GM18505 (cell line): Measurements from ENCODE around the gene PLD6.

ENCODE experiments used
- ATAC-seq: cut with Tn5 transposase; IDR thresholded peaks from one replicate; pipeline ENCODE4 v1.9.1; 2021; ENCODE audit not compliant: unreplicated experiment
- POLR2A ChIP-seq: IDR thresholded peaks from 4 replicates; pipeline ENCODE4 v1.6.1; 2011; ENCODE audit warnings: borderline replicate concordance; ENCODE audit not compliant: insufficient read depth, insufficient read length; ENCODE audit errors: extremely low read depth

PLD6 gene

GRCh38 chr17:17235212-17236174 lies 29.4 kb upstream of the PLD6 start:
- no peak for ATAC-seq
- TF ChIP-seq POLR2A, result no peak

DNA sequence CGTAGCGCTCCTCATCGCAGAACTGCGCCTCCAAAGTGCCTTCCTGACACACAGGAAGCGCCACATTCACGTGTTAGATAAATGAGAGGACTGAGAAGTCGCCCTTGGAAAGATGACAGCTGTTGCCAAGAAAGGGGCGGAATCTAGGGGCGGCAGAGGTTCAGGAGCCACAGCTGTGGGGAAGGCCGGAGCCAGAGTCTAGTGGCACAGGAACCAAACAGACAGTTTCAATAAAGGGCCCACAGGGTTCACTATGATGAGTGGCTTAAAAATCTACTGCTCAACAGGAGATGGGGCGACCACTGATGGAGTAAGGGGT lies 26.1 kb upstream of the PLD6 start:
- ATAC-seq, result no peak
- no peak for TF ChIP-seq POLR2A

GRCh38 chr17:17231621-17232302 lies 25.6 kb upstream of the PLD6 start:
- TF ChIP-seq POLR2A, result no peak
- ATAC-seq, result no peak

DNA sequence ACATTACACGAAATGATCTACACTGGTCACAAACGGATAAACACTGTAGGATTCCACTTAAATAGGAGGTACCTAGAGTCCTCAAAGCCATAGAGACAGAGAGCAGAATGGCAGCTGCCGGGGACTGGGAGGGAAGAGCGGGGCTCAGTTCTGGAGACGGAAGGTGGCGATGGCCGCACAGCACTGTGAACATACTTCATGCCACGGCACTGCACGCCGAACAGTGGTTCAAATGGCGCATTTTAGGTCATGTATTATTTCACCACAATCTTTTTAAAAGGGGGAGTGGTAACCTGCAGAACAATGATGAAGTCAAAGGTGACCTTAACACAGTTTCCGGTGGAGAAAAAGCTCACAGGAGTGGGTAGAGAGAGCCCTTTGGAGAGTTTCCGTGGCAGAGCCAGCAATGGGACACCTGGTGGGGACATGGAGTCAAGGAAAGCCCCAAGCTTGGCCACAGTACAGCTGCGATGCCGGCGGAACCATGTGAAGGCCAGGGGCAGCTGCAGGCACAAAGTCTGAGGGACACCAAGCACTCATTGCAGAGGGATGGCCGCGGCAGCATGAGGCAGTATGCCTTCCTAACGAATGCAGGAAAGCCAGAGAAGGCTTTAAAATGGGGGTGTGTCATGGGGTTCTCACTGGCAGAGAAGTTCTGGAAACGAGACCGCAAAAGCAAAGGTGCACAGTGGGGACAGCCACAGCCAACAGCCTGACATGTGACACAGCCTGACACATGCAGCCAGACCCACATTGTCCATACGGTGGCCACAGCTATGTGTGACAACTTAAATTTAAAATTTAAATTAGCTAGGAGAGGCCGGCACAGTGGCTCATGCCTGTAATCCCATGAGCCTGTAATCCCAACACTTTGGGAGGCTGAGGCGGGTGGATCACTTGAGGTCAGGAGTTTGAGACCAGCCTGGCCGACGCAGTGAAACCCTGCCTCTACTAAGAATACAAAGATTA lies 23.6 kb upstream of the PLD6 start:
- TF ChIP-seq POLR2A, result no peak
- ATAC-seq, result no peak

DNA sequence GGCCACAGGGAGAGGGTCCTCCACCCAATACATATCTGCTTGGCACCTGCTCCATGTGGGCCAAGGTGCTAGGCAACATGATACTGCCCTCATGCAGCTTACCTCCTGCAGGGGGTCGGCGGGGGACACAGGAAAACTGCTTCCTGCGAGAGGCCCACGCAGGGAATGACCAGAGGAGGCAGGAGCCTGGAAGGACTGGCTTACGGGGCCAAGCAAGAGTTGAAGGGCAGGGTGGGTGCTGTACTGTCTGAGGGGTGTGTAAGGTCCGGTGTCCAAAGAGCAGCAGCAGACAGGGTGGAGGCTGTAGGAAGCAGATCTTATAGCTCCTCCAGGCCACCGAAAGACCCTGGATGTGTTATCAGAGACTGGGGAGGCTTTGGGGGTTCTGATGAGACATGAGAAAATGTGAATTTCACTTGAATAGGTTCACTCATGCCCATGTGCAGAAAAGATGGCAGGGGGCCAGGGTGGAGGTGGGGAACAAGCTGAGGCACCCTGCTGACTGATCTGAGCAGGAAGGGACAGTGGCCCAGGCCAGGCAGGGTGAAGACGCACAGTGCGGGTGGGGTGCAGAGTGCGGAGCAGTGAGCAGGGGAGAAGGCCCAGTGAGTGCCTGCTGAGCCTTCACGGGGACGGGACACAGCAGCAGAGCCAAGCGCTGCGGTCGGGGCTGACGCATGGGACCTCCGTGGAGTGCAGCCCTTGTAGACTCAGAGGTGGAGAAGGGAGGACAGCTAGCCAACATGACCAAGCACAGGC lies 22.6 kb upstream of the PLD6 start:
- no peak for ATAC-seq
- TF ChIP-seq POLR2A, result no peak

DNA sequence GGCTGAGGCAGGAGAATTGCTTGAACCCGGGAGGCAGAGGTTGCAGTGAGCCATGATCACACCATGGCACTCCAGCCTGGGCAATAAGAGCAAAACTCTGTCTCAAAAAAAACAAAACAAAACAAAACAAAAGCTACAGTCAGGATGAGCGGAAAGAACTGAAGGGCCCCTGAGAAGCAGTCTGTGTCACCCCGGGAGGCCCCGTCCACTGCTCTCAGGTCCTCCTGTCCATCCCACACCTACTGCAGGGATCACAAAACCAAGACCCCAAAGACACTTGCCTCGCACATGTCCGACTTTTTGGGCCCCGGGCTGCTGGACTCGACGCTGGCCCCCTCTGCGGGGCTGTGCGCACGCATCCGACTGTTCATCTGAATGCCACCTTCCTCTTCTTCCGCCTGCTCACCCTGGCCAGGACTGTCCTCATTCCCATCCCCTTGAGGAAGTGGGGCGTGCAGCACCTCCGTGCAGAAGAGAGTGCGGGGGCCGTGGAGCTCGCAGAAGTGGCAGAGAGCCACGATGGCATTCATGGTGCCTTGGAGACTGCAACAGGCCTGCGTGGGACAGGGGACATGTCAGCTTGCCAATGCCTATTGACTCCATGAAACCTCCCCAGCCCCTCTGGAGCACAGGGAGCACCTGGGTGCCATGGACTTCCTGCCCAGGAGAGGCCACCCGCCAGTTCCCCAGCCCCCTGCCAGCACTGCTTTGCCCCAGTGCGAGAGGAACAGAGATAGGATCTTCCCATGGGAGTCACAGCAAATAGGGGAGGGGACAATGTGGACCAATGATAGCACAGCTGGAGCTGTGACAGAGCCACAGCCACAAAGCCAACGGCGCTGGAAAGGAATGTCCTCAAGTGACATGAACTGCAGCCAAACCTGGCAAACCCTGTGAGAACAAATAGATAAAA lies 21.7 kb upstream of the PLD6 start:
- TF ChIP-seq POLR2A, result no peak
- ATAC-seq, result no peak

DNA sequence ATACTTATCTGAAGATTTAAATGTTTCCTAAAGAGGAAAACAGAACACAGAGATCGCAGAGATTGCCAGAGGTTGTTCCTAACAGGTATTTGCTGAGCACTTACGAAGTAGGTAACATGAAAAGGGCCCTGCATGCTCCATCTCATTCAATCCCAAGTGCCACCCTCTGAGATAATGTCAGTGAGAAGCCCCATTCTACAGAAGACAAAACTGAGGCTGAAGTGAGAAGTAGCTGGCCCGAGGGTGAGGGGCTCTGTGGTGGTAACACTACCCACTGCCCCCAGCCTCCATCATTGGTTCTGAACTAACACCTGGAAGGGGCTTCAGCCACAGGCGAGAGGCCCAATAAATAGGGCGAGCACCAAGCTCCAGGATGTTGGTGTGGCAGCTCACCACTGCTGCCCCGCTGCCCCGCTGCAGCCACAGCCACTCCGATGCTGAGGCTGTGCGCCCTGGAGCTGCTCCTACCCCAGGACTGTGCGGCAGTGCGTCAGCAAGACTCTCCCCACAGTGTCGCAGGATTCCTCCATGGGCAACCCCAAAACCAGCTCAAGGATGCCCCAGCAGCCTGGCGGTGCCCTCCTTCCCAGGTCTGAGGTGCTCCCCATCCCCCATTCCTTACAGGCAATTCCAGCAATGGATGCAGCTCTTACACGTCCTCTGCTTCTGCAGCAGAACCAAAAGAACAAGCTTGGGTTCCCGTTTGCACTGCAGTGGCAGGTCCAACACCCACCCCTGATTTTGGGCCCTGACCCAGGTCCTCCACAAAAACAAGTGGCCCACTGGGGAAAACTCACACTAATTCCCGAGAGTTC lies 20.5 kb upstream of the PLD6 start:
- no peak for TF ChIP-seq POLR2A
- ATAC-seq, result no peak

- TF ChIP-seq POLR2A, result no peak
- no peak for ATAC-seq
These were observed 19.8 kb upstream of the PLD6 start for GRCh38 chr17:17225901-17226300.

DNA sequence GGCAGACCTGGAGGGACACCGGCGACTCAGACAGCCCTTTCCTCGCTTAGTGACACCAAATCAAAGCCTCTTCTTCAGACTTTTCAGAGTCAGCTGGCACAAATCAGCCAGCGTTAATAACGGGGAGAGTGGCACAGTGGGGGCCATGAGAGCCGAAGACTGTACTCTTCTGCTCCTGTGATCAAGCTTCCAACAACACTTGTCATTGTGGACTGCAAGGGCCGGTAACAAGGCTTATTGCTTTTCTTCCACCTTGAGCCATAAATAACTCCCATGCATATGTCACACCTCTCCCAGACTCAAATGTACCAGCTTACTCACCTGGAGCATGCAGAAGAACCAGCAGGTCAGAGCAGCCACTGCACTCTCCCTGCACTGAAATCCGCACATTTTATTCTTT lies 18.0 kb upstream of the PLD6 start:
- TF ChIP-seq POLR2A, result no peak
- ATAC-seq, result no peak

DNA sequence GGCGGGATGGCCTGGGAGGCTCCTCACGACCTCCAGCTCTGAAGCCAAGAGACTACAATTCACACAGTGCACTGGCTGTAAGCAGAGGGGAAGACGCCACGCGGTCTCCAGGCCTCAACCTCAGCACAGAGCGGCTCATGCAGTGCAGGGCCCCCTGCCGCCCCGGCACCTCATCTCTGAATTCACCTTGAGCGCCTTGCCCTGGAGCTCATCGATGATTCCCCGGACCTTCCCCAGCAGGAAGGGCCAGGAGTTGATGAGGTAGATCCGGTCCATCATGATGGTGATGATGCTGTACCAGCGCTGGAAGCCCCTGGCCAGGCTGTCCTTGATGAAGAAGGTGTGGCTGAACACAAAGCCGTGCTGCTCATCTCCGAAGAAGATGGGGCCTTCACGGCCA lies 17.6 kb upstream of the PLD6 start:
- no peak for TF ChIP-seq POLR2A

GRCh38 chr17:17221329-17221728 lies 15.2 kb upstream of the PLD6 start:
- ATAC-seq, result no peak
- TF ChIP-seq POLR2A, result no peak

More for the DNA sequence above, 17.6 kb upstream of the PLD6 start:
- no peak for ATAC-seq
